ENCODE results near the gene MBTD1. TPM values are rescaled to one million over a fixed set of nuclear protein-coding genes. Genes with fewer than 3 reads are reported as not detected.

Gene MBTD1
- total and polyA plus RNA-seq, 2 experiments from 2014 or later, result 3.2 to 24.2 TPM

DNA sequence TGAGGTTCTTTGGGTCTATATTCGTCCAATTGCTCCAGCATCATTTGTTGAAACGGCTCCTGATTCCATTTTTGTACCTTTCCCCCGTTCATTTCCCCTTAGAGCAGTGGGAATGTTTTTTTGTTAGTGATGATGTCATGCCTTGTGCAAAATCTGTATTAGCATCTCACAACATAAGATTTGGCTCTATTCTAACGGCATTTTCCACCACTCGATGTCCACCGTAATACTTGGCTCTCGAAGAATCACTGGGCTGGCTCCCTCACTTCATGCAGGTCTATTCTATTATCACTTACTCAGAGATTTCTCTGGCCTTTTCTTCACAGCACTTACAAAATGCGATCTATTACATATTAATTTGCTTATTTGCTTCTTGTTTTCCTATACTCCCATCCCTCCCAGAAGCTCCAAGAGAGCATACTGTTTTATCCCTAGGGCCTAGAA, 107.1 kb downstream of the MBTD1 start:
- WGBS (ENCODE audit: low lambda C conversion rate, missing lambda C conversion rate), result 59% methylated on average over 8 of the region's 8 CpGs
- Histone ChIP-seq H3K4me2 (peak overlapping the region; percentile 73), H2AFZ (peak overlapping the region; percentile 79), H3K4me3 (peak overlapping the region; percentile 7), H3K9me2 (replicated peaks; ENCODE audit: insufficient read depth) (no peaks in the 10 kb centered on the region), H3K4me1 (ENCODE audit: insufficient read depth) (peaks cover 20% of the 10 kb centered on the region), H3K9me3 (ENCODE audit: low read depth) (no peaks in the 10 kb centered on the region), H3K79me2 (peaks cover 40% of the 10 kb centered on the region), H4K20me1 (ENCODE audit: insufficient read depth, poor library complexity, severe bottlenecking) (no peaks in the 10 kb centered on the region), H3K27me3 (no peaks in the 10 kb centered on the region), H3K27ac (peak overlapping the region; percentile 84), H3K36me3 (replicated peaks; ENCODE audit: insufficient read depth, low read depth) (no peaks in the 10 kb centered on the region)
- TF ChIP-seq EZH2phosphoT487 (IDR thresholded peaks at IDR 0.05; ENCODE audit: low read depth, severe bottlenecking, unreplicated experiment) (no peak), EZH2 (IDR thresholded peaks at IDR 0.05; ENCODE audit: borderline replicate concordance) (no peak)
- TF ChIP-seq, protein P1, sequence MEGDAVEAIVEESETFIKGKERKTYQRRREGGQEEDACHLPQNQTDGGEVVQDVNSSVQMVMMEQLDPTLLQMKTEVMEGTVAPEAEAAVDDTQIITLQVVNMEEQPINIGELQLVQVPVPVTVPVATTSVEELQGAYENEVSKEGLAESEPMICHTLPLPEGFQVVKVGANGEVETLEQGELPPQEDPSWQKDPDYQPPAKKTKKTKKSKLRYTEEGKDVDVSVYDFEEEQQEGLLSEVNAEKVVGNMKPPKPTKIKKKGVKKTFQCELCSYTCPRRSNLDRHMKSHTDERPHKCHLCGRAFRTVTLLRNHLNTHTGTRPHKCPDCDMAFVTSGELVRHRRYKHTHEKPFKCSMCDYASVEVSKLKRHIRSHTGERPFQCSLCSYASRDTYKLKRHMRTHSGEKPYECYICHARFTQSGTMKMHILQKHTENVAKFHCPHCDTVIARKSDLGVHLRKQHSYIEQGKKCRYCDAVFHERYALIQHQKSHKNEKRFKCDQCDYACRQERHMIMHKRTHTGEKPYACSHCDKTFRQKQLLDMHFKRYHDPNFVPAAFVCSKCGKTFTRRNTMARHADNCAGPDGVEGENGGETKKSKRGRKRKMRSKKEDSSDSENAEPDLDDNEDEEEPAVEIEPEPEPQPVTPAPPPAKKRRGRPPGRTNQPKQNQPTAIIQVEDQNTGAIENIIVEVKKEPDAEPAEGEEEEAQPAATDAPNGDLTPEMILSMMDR (IDR thresholded peaks at IDR 0.05; ENCODE audit: poor library complexity), result no peak
- DNase-seq (ENCODE audit: low spot score), result no peak

DNA sequence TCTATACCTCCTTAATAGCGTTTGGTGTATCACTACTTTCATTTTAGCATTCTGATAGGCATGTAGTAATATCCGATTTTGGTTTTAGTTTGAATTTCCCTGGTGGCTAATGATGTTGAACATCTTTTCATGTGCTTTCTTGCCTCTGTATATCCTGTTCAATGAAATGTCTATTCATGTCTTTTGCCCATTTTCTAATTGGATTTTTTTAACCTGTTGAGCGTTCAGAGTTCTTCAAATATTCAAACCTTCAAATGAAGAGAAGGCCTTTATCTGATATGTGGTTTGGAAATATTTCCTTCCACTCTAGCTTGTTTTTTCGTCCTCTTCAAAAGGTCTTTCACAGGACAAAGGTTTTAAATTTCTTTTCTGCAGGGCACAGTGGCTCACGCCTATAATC, 108.9 kb downstream of the MBTD1 start:
- H3K27ac ChIP-seq, result no peak overlapping the region
- no peak overlapping the region for H3K4me3 ChIP-seq
- no peaks in the 10 kb centered on the region for H3K36me3 ChIP-seq (replicated peaks; ENCODE audit: insufficient read depth, low read depth)
- WGBS (ENCODE audit: low lambda C conversion rate, missing lambda C conversion rate), result 84% methylated on average over 5 of the region's 5 CpGs
- no peaks in the 10 kb centered on the region for H3K9me3 ChIP-seq (ENCODE audit: low read depth)
- no peaks in the 10 kb centered on the region for H3K9me2 ChIP-seq (replicated peaks; ENCODE audit: insufficient read depth)
- peaks cover 22% of the 10 kb centered on the region for H3K79me2 ChIP-seq
- H3K4me1 ChIP-seq (ENCODE audit: insufficient read depth), result peaks cover 20% of the 10 kb centered on the region
- DNase-seq (ENCODE audit: low spot score), result no peak
- no peak overlapping the region for H3K4me2 ChIP-seq
- no peaks in the 10 kb centered on the region for H3K27me3 ChIP-seq
- H4K20me1 ChIP-seq (ENCODE audit: insufficient read depth, poor library complexity, severe bottlenecking), result no peaks in the 10 kb centered on the region
- no peak for TF ChIP-seq EZH2phosphoT487 (IDR thresholded peaks at IDR 0.05; ENCODE audit: low read depth, severe bottlenecking, unreplicated experiment)
- TF ChIP-seq EZH2 (IDR thresholded peaks at IDR 0.05; ENCODE audit: borderline replicate concordance), result no peak
- TF ChIP-seq, protein P1 (IDR thresholded peaks at IDR 0.05; ENCODE audit: poor library complexity), result no peak
- H2AFZ ChIP-seq, result no peak overlapping the region

DNA sequence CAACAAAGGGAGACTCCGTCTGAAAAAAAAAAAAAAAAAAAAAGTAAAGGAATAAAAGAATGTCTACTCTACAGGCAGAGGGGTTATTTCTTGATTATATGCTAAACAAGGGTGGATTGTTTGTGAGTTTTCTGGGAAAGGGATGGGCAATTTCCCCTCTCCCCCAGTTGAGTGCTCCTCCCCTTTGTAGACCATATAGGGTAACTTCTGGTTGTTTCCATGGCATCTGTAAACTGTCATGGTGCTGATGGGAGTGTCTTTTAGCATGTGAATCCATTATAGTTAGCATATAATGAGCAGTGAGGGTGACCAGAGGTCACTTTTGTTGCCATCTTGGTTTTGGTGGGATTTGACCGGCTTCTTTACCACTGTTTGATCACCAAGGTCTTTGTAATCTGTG, 110.7 kb downstream of the MBTD1 start:
- WGBS (ENCODE audit: low lambda C conversion rate, missing lambda C conversion rate), result 97% methylated on average over 2 of the region's 2 CpGs
- Histone ChIP-seq H3K27me3 (no peaks in the 10 kb centered on the region), H3K4me2 (no peak overlapping the region), H3K9me2 (replicated peaks; ENCODE audit: insufficient read depth) (no peaks in the 10 kb centered on the region), H4K20me1 (ENCODE audit: insufficient read depth, poor library complexity, severe bottlenecking) (no peaks in the 10 kb centered on the region), H3K36me3 (replicated peaks; ENCODE audit: insufficient read depth, low read depth) (no peaks in the 10 kb centered on the region), H3K4me3 (no peak overlapping the region), H3K9me3 (ENCODE audit: low read depth) (no peaks in the 10 kb centered on the region), H3K79me2 (peaks cover 4% of the 10 kb centered on the region), H3K4me1 (ENCODE audit: insufficient read depth) (peaks cover 9% of the 10 kb centered on the region), H2AFZ (no peak overlapping the region), H3K27ac (no peak overlapping the region)
- TF ChIP-seq, protein P1 (IDR thresholded peaks at IDR 0.05; ENCODE audit: poor library complexity), result no peak
- TF ChIP-seq EZH2phosphoT487 (IDR thresholded peaks at IDR 0.05; ENCODE audit: low read depth, severe bottlenecking, unreplicated experiment), result no peak
- TF ChIP-seq EZH2 (IDR thresholded peaks at IDR 0.05; ENCODE audit: borderline replicate concordance), result no peak
- DNase-seq (ENCODE audit: low spot score), result no peak

DNA sequence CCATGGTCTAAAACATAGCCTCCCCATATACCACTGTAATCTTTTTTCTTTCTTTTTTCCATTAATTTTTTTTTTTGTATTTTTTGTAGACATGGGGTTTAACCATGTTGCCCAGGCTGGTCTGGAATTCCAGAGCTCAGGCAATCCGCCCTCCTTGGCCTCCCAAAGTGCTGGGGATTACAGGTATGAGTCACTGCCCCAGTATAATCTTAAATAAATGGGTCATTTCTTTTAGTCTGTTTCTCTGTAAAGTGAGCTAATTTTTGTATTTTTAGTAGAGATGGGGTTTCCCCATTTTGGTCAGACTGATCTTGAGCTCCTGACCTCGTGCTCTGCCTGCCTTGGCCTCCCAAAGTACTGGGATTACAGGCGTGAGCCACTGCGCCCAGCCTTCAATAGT, 112.2 kb downstream of the MBTD1 start:
- no peak overlapping the region for H3K4me2 ChIP-seq
- DNase-seq (ENCODE audit: low spot score), result no peak
- no peak overlapping the region for H3K4me3 ChIP-seq
- no peak overlapping the region for H2AFZ ChIP-seq
- WGBS (ENCODE audit: low lambda C conversion rate, missing lambda C conversion rate), result 79% methylated on average over 4 of the region's 4 CpGs
- peaks cover 3% of the 10 kb centered on the region for H3K4me1 ChIP-seq (ENCODE audit: insufficient read depth)
- H3K27ac ChIP-seq, result peak overlapping the region; percentile 24
- no peaks in the 10 kb centered on the region for H4K20me1 ChIP-seq (ENCODE audit: insufficient read depth, poor library complexity, severe bottlenecking)
- H3K9me2 ChIP-seq (replicated peaks; ENCODE audit: insufficient read depth), result no peaks in the 10 kb centered on the region
- no peaks in the 10 kb centered on the region for H3K36me3 ChIP-seq (replicated peaks; ENCODE audit: insufficient read depth, low read depth)
- H3K79me2 ChIP-seq, result no peaks in the 10 kb centered on the region
- no peaks in the 10 kb centered on the region for H3K9me3 ChIP-seq (ENCODE audit: low read depth)
- H3K27me3 ChIP-seq, result no peaks in the 10 kb centered on the region
- TF ChIP-seq EZH2phosphoT487 (IDR thresholded peaks at IDR 0.05; ENCODE audit: low read depth, severe bottlenecking, unreplicated experiment) (no peak), EZH2 (IDR thresholded peaks at IDR 0.05; ENCODE audit: borderline replicate concordance) (no peak)
- TF ChIP-seq, protein P1 (IDR thresholded peaks at IDR 0.05; ENCODE audit: poor library complexity), result no peak

All from hepatocyte (in vitro differentiated cells).